ENCODE measurements around the gene SLC14A1. TPM values are rescaled to one million over a fixed set of nuclear protein-coding genes. Genes with fewer than 3 reads are reported as not detected.

The SLC14A1 gene
- total and polyA plus RNA-seq, 2 of the 4 experiments (the other 2 are of a cell fraction): 20.5 to 31.9 TPM

DNA sequence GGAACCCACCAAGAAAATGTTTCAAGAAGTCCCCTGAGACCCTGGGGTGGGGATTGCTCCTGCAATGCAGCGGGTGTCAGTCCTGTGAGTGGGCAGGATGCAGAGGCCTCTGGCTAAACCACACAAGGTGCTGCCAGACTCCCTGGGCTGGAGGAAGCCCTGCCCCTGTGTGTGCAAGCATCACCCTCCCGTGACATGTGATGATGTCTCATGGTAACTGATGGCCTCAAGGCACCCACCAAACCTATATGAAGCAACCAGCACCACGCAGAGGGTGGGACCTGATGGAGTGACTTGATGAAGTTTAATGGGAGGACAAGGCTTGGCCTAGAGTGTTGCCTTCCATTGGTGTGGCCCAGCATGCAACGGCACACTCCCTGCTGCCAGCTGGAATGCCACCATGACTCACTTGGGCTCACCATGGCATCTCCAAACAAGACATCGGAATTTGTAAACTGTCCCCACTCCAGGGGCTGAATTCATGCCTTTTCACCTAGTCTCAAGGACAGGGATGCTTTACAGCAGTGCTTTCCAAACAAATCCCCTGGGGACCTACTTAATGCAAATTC is 8.7 kb upstream of the SLC14A1 start:
- H3K56ac ChIP-seq (ENCODE audit: extremely low read depth, insufficient read depth, low read length): no peak overlapping the region
- no peak overlapping the region for H3K27ac ChIP-seq (ENCODE audit: insufficient read depth, low read length)
- TF ChIP-seq CEBPB (IDR thresholded peaks at IDR 0.05; ENCODE audit: low read depth, low read length) (0 out of 2 replicates have a peak, but pooled peaks have one; percentile 4), FOS (IDR thresholded peaks at IDR 0.05; ENCODE audit: low read depth, low read length) (no peak)
- H3K4me3 ChIP-seq (ENCODE audit: insufficient read depth, low read depth, low read length): no peak overlapping the region
- H3K4me2 ChIP-seq (ENCODE audit: low read depth, low read length): no peak overlapping the region
- DNase-seq (no peak), ATAC-seq (ENCODE audit: low read depth) (peak; percentile 62)
- CTCF ChIA-PET: no interaction called here
- peaks cover 13% of the 10 kb centered on the region for H3K4me1 ChIP-seq (ENCODE audit: control insufficient read depth, insufficient read depth, low read length)
- H2BK5ac ChIP-seq (ENCODE audit: low read depth, low read length, poor library complexity, severe bottlenecking): no peak overlapping the region
- WGBS, 2 experiments (ENCODE audit: extremely low coverage in 2 of 2, insufficient read length in 1 of 2): 100% methylated on average over 1 of the region's 5 CpGs; no CpG with 5 or more reads in 1 of the 2 experiments
- H3K14ac ChIP-seq (replicated peaks; ENCODE audit: low read depth, low read length): peak overlapping the region; percentile 43
- no peaks in the 10 kb centered on the region for H3K27me3 ChIP-seq (ENCODE audit: control insufficient read depth, insufficient read depth, low read length)
- in situ Hi-C loops (cut with MboI; ENCODE audit: low sequenced_read_pairs): no loop called here
- intact Hi-C loops (cut with micrococcal nuclease): no loop called here
- H3K9me1 ChIP-seq (ENCODE audit: insufficient read depth, low read length): peaks cover 12% of the 10 kb centered on the region
- H3K79me1 ChIP-seq (ENCODE audit: low read depth in 1 of 2, low read length in 2 of 2): no peaks in the 10 kb centered on the region
- H4K91ac ChIP-seq (ENCODE audit: insufficient read depth, low read depth, low read length): no peak overlapping the region
- H4K8ac ChIP-seq (ENCODE audit: low read depth in 2 of 2, low read length in 2 of 2): peak overlapping the region in 1 of 2 experiments; percentile 23; a peak in 1 of 4 replicates
- peak overlapping the region; percentile 65 for H3K4ac ChIP-seq (ENCODE audit: low read depth, low read length)
- 0 out of 3 replicates have a peak overlapping the region, but pooled peaks have one; percentile 81 for H2BK15ac ChIP-seq (ENCODE audit: low read depth, low read length)
- no peaks in the 10 kb centered on the region for H4K20me1 ChIP-seq (ENCODE audit: insufficient read depth, low read length)
- peak overlapping the region; percentile 60 for H2AK5ac ChIP-seq (ENCODE audit: low read depth, low read length)
- H3K9me3 ChIP-seq (ENCODE audit: control insufficient read depth, insufficient read depth, low read length): 0 out of 2 replicates have a peak, but pooled peaks cover under 1% of the 10 kb centered on the region
- peak overlapping the region; percentile 47 for H2AFZ ChIP-seq (replicated peaks; ENCODE audit: low read length, poor library complexity)
- peak overlapping the region; percentile 34; the same call in 1 of the 2 replicates for H2BK20ac ChIP-seq (ENCODE audit: low read depth, low read length)
- peak overlapping the region; percentile 24; the same call in 1 of the 2 replicates for H3K23ac ChIP-seq (ENCODE audit: low read depth, low read length)
- H3K9ac ChIP-seq (ENCODE audit: low read depth, low read length): no peak overlapping the region
- dilution Hi-C loops (cut with HindIII; ENCODE audit: low sequenced_read_pairs, unreplicated experiment): no loop called here
- no peaks in the 10 kb centered on the region for H3K36me3 ChIP-seq (ENCODE audit: control insufficient read depth, insufficient read depth, low read length)
- no TSS peak for BruUV-seq (replicated peaks)
- no peak overlapping the region for H3K18ac ChIP-seq (ENCODE audit: low read depth, low read length)
- POLR2A ChIA-PET (ENCODE audit: unreplicated experiment): interaction anchor here (0.6 kb wide), 1 partner anchor 150 kb away, joined by 3 read pairs; no protein-coding TSS in a partner anchor
- H4K5ac ChIP-seq (ENCODE audit: low read depth, low read length): no peak overlapping the region
- no peak overlapping the region for H2AK9ac ChIP-seq (replicated peaks; ENCODE audit: low read depth, low read length, poor library complexity)
- peak overlapping the region; percentile 20 for H2BK120ac ChIP-seq (ENCODE audit: low read depth, low read length)
